K562 (cell line): Measurements from ENCODE around the gene RIN3. TPM values are rescaled to one million over a fixed set of nuclear protein-coding genes. Genes with fewer than 3 reads are reported as not detected.
A peak's percentile ranks its signal among the peaks of the same experiment; 100 is the strongest.

Experiments used
- ATAC-seq: fragments of 200-7000 bp; cut with Tn5 transposase; 3 replicates; pipeline ENCODE4 v1.9.1; 2020; ENCODE audit warnings: moderate library complexity
- BruUV-seq: library from RNA; stranded (reverse); fragments of 400-500 nt; replicated peaks from 2 replicates; lab custom pipeline; 2021; lab: Mats Ljungman, UMichigan
- CTCF ChIA-PET: fragments of 300-600 bp; formaldehyde crosslinking; extraction: SDS; loops from one replicate; lab custom pipeline; 2021; ENCODE audit warnings: low intra/inter-chr PET ratio; lab: Yijun Ruan, JAX
- POLR2A ChIA-PET: fragments of 300-600, 350-650 bp; sonication (Branson Sonifier 250); formaldehyde crosslinking; extraction: SDS; loops from one replicate; lab custom pipeline; 2021; ENCODE audit warnings: antibody characterized with exemption, inconsistent platforms; lab: Yijun Ruan, JAX
- DNase-seq, 4 experiments: peaks; one replicate each; pipeline versions ENCODE4 v3.0.0 to v3.0.0-alpha.2; 2011 to 2018; ENCODE audit warnings: low spot score in 3 of 4, mixed read lengths in 3 of 4; ENCODE audit errors: extremely low read depth in 1 of 4
- FAIRE-seq: peaks from 2 replicates; lab custom pipeline; 2011; peaks lifted over from hg19 to GRCh38; lab: Jason Lieb, UNC
- H2AFZ ChIP-seq: 2 replicates; pipeline ENCODE4 v1.6.0; 2011; ENCODE audit warnings: low read depth, low read length, control low read depth, inconsistent platforms
- H3K27ac ChIP-seq: fragments of 200-600 bp; 3 replicates; pipeline ENCODE4 v1.8.0; 2011; ENCODE audit warnings: low read depth, mild to moderate bottlenecking, control low read depth, inconsistent platforms, low read length, moderate library complexity, mixed read lengths; ENCODE audit errors: extremely low read depth
- H3K27me3 ChIP-seq, 2 experiments: fragments of 300-600 bp in 1 of 2; 2 replicates in 1 of 2; 3 replicates in 1 of 2; pipeline versions ENCODE4 v1.6.0 to v1.8.0; 2011; ENCODE audit warnings: inconsistent platforms in 2 of 2, low read length in 2 of 2, mild to moderate bottlenecking in 1 of 2, mixed read lengths in 1 of 2, moderate library complexity in 1 of 2; ENCODE audit not compliant: control insufficient read depth in 2 of 2, insufficient read depth in 2 of 2
- H3K36me3 ChIP-seq: fragments of 300-600 bp; 3 replicates; pipeline ENCODE4 v1.8.0; 2011; ENCODE audit warnings: mild to moderate bottlenecking, low read length, inconsistent platforms; ENCODE audit not compliant: control insufficient read depth, insufficient read depth
- H3K4me1 ChIP-seq, 2 experiments: fragments of 200-600 bp in 1 of 2; replicated peaks in 1 of 2; 2 replicates in 1 of 2; 3 replicates in 1 of 2; pipeline versions ENCODE4 v1.5.1 to v1.8.0; 2011; ENCODE audit warnings: inconsistent platforms in 2 of 2, low read length in 2 of 2, mild to moderate bottlenecking in 1 of 2, mixed read lengths in 1 of 2, moderate library complexity in 1 of 2; ENCODE audit not compliant: control insufficient read depth in 2 of 2, insufficient read depth in 2 of 2
- H3K4me2 ChIP-seq: 2 replicates; pipeline ENCODE4 v1.6.1; 2011; ENCODE audit warnings: low read length, control low read depth, inconsistent platforms, mixed read lengths; ENCODE audit not compliant: insufficient read depth
- H3K4me3 ChIP-seq: fragments of 200-600 bp; sonication (generic), shearing (Covaris generic); 2 replicates; pipeline ENCODE4 v1.5.1; 2016; ENCODE audit warnings: control low read depth, inconsistent platforms
- H3K79me2 ChIP-seq: fragments of 200-600 bp; 3 replicates; pipeline ENCODE4 v1.8.0; 2011; ENCODE audit warnings: low read length, inconsistent platforms; ENCODE audit not compliant: control insufficient read depth, insufficient read depth
- H3K9ac ChIP-seq, 2 experiments: 2 replicates each; pipeline versions ENCODE4 v1.6.0 to v1.6.1; 2011; ENCODE audit warnings: low read depth in 2 of 2, low read length in 2 of 2, control low read depth in 1 of 2, inconsistent platforms in 1 of 2, mild to moderate bottlenecking in 1 of 2, mixed read lengths in 1 of 2; ENCODE audit not compliant: insufficient read depth in 1 of 2
- H3K9me1 ChIP-seq: one replicate; pipeline ENCODE4 v1.6.0; 2011; ENCODE audit warnings: inconsistent platforms, mild to moderate bottlenecking, low read length, moderate library complexity; ENCODE audit not compliant: control insufficient read depth, insufficient read depth
- H3K9me3 ChIP-seq: replicated peaks from 2 replicates; pipeline ENCODE4 v1.5.1; 2011; ENCODE audit warnings: low read depth, low read length, inconsistent platforms; ENCODE audit not compliant: control insufficient read depth, insufficient read depth
- H4K20me1 ChIP-seq: replicated peaks from 2 replicates; pipeline ENCODE4 v1.6.1; 2011; ENCODE audit warnings: low read length, inconsistent platforms, mixed read lengths; ENCODE audit not compliant: control insufficient read depth, insufficient read depth
- BCL6 ChIP-seq: fragments of 250-450 bp; sonication (Bioruptor Pico); IDR thresholded peaks from 2 replicates; pipeline ENCODE4 v1.4.0; 2020
- BCOR ChIP-seq: fragments of 450-650 bp; IDR thresholded peaks from 2 replicates; pipeline ENCODE4 v1.6.1; 2016
- CBX2 ChIP-seq: fragments of 200-600 bp; sonication (generic); IDR thresholded peaks from one replicate; pipeline ENCODE4 v1.6.1; 2012; ENCODE audit warnings: mild to moderate bottlenecking, low read length, inconsistent platforms; ENCODE audit not compliant: insufficient read depth, poor library complexity, severe bottlenecking
- DPF2 ChIP-seq: fragments of 450-650 bp; IDR thresholded peaks from 2 replicates; pipeline ENCODE4 v1.6.1; 2016
- FOXA3 ChIP-seq, 2 experiments: fragments of 450-650 bp in 1 of 2; sonication (generic) in 1 of 2; formaldehyde crosslinking; IDR thresholded peaks in 1 of 2; conservative IDR thresholded peaks in 1 of 2; 2 replicates each; pipeline versions ENCODE4 v1.4.0 to v1.8.0; 2020 to 2022; ENCODE audit warnings: mild to moderate bottlenecking in 2 of 2, missing genetic modification reagents in 1 of 2
- HDAC3 ChIP-seq: fragments of 450-650 bp; IDR thresholded peaks from 2 replicates; pipeline ENCODE4 v1.6.1; 2018; ENCODE audit warnings: borderline replicate concordance, mild to moderate bottlenecking, moderate library complexity; ENCODE audit not compliant: partially characterized antibody
- MAFG ChIP-seq: fragments of 450-650 bp; conservative IDR thresholded peaks from 2 replicates; pipeline ENCODE4 v1.6.1; 2016; ENCODE audit warnings: missing genetic modification characterization, missing compliant biosample characterization
- MEF2A ChIP-seq: IDR thresholded peaks from 2 replicates; pipeline ENCODE4 v1.6.1; 2011; ENCODE audit warnings: low read depth, mild to moderate bottlenecking, low read length, moderate library complexity; ENCODE audit not compliant: control insufficient read depth
- MEIS2 ChIP-seq: fragments of 450-650 bp; IDR thresholded peaks from 2 replicates; pipeline ENCODE4 v1.6.1; 2014; ENCODE audit warnings: mild to moderate bottlenecking; ENCODE audit not compliant: partially characterized antibody
- NEUROD1 ChIP-seq: fragments of 150-350 bp; IDR thresholded peaks from 2 replicates; pipeline ENCODE4 v1.6.1; 2014; ENCODE audit warnings: borderline replicate concordance, low read length, low read depth; ENCODE audit not compliant: partially characterized antibody
- NFYB ChIP-seq: IDR thresholded peaks from 2 replicates; pipeline ENCODE4 v1.6.1; 2011; ENCODE audit warnings: mild to moderate bottlenecking, moderate library complexity; ENCODE audit not compliant: insufficient read length; ENCODE audit errors: extremely low read depth
- TCFL5 ChIP-seq: fragments of 250-450 bp; sonication (Bioruptor Pico); conservative IDR thresholded peaks from 2 replicates; pipeline ENCODE4 v1.6.1; 2021; ENCODE audit warnings: mild to moderate bottlenecking, moderate library complexity, matching md5 sums
- TEAD1 ChIP-seq, 2 experiments: fragments of 450-650 bp in 1 of 2; sonication (generic) in 1 of 2; formaldehyde crosslinking; IDR thresholded peaks; 2 replicates each; pipeline versions ENCODE4 v1.4.0 to v1.8.0; 2020 to 2022; ENCODE audit warnings: mild to moderate bottlenecking in 2 of 2, missing genetic modification reagents in 1 of 2
- U2AF1 ChIP-seq: fragments of 200-400 bp; formaldehyde crosslinking; optimal IDR thresholded peaks from 2 replicates; pipeline ENCODE3; 2017; ENCODE audit warnings: mild to moderate bottlenecking, low read depth, low read length, moderate library complexity
- ZNF785 ChIP-seq: fragments of 250-450 bp; sonication (Bioruptor Pico); IDR thresholded peaks from 2 replicates; pipeline ENCODE4 v1.4.0; 2020; ENCODE audit warnings: mild to moderate bottlenecking
- WGBS: fragments of 100-300 bp; shearing (Covaris generic); methylation state at CpG from one replicate; pipeline ENCODE4 v1.1.6; 2016; ENCODE audit warnings: low coverage, mixed read lengths; ENCODE audit not compliant: insufficient coverage; ENCODE audit errors: missing lambda C conversion rate; 5-methylcytosine and 5-hydroxymethylcytosine counted together
- in situ Hi-C: fragments of 300-500 bp; cut with MboI; formaldehyde crosslinking; loops from 4 replicates; pipeline ENCODE4 v1.15.0; 2018; ENCODE audit warnings: inconsistent platforms, mixed read lengths
- intact Hi-C: fragments of 100-400 bp; cut with micrococcal nuclease; formaldehyde crosslinking; loops from 2 replicates; pipeline ENCODE4 v1.14.2; 2022
- polyA plus RNA-seq, 8 experiments: library from polyadenylated mRNA; depleted of rRNA in 4 of 8; stranded (reverse) in 5 of 8; unstranded in 3 of 8; fragments of >200 nt; fragmentation: Nextera tagmentation in 2 of 8; fragmentation: Illumina TruSeq in 1 of 8; extraction: Ambion mirVana in 2 of 8; extraction: Trizol in 1 of 8; gene quantifications; 2 replicates each; pipeline versions ENCODE4 v1.2.1 to v1.2.3, GENCODE V29; 2011 to 2014; ENCODE audit warnings: inconsistent platforms in 1 of 8, missing spikeins in 1 of 8
- total RNA-seq, 7 experiments: library from RNA; depleted of rRNA in 6 of 7; stranded (reverse); fragments of >200 nt in 6 of 7; fragmentation: Illumina TruSeq in 2 of 7; extraction: Trizol in 2 of 7; gene quantifications; 2 replicates each; pipeline versions ENCODE4 v1.2.1 to v1.2.3, GENCODE V29; 2011 to 2021; ENCODE audit warnings: low replicate concordance in 1 of 7
- TF ChIP-seq, protein P1 (sequence below): sonication (generic); formaldehyde crosslinking; IDR thresholded peaks from 2 replicates; pipeline ENCODE4 v1.9.0; 2022; ENCODE audit warnings: mild to moderate bottlenecking, missing genetic modification reagents
- TF ChIP-seq, protein P2 (sequence below), 2 experiments: fragments of 450-650 bp; IDR thresholded peaks; 2 replicates each; pipeline ENCODE4 v1.6.1; 2016
- TF ChIP-seq, protein P3 (sequence below): fragments of 450-650 bp; IDR thresholded peaks from one replicate; pipeline ENCODE4 v1.6.1; 2018; ENCODE audit warnings: mild to moderate bottlenecking, moderate library complexity; ENCODE audit not compliant: partially characterized antibody

The RIN3 gene
- total and polyA plus RNA-seq, 9 of the 15 experiments (the other 6 are each of a cell fraction or from before 2014, with no cell fraction given) = 0.01 to 0.49 (median 0.08) TPM; not detected in 5

DNA sequence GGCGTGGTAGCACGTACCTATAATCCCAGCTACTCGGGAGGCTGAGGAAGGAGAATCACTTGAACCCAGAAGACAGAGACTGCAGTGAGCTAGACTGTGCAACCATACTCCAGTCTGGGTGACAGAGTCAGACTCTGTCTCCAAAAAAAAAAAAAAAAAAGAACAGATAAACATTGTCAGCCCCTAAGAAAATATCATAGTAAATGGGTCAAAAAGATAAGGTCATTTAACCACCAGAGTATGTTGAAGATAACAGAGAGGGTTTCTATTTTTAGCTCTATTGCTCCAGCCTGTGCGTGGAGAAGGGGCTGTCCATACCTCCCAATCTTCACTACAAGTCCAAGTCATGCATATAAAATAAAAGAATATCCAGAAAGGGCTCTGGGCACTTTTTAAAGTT is 219.4 kb downstream of the RIN3 start:
- Histone ChIP-seq H3K36me3 (no peaks in the 10 kb centered on the region), H2AFZ (no peak overlapping the region), H3K27ac (no peak overlapping the region), H3K4me2 (no peak overlapping the region), H3K79me2 (no peaks in the 10 kb centered on the region), H3K4me3 (no peak overlapping the region), H4K20me1 (no peaks in the 10 kb centered on the region), H3K9ac (no peak overlapping the region), H3K27me3 (peaks cover 0 to 6% of the 10 kb centered on the region in 2 experiments; a peak in 2 of 5 replicates), H3K9me3 (no peaks in the 10 kb centered on the region), H3K9me1 (no peaks in the 10 kb centered on the region), H3K4me1 (peaks cover 0 to 10% of the 10 kb centered on the region in 2 experiments; a peak in 3 of 5 replicates)
- CTCF ChIA-PET = no interaction called here
- BruUV-seq = no TSS peak
- peak in 2 of 4 experiments; percentile 42 to 49 for DNase-seq
- in situ Hi-C loops = no loop called here
- POLR2A ChIA-PET = no interaction called here
- ATAC-seq = peak; percentile 58; the same call in 2 of the 3 replicates
- 3% methylated on average over 4 of the region's 4 CpGs for WGBS
- intact Hi-C loops = no loop called here
- no peak for FAIRE-seq
- TF ChIP-seq DPF2 (peak; percentile 56; the same call in 1 of the 2 replicates), NEUROD1 (no peak), MEIS2 (peak; percentile 9), MEF2A (peak; percentile 91), TCFL5 (CRISPR knock-in tag) (no peak), BCL6 (CRISPR knock-in tag) (no peak), HDAC3 (peak; percentile 67), U2AF1 (no peak), CBX2 (no peak), ZNF785 (CRISPR knock-in tag) (no peak), FOXA3 (CRISPR knock-in tag; conservative IDR thresholded peaks at IDR 0.05 in 1 of 2, IDR thresholded peaks at IDR 0.05 in 1 of 2) (no peak), NFYB (no peak), BCOR (no peak), MAFG (tag) (no peak), TEAD1 (CRISPR knock-in tag; IDR thresholded peaks at IDR 0.05) (no peak)
- TF ChIP-seq, protein P1, sequence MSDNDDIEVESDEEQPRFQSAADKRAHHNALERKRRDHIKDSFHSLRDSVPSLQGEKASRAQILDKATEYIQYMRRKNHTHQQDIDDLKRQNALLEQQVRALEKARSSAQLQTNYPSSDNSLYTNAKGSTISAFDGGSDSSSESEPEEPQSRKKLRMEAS = no peak
- TF ChIP-seq, protein P2, sequence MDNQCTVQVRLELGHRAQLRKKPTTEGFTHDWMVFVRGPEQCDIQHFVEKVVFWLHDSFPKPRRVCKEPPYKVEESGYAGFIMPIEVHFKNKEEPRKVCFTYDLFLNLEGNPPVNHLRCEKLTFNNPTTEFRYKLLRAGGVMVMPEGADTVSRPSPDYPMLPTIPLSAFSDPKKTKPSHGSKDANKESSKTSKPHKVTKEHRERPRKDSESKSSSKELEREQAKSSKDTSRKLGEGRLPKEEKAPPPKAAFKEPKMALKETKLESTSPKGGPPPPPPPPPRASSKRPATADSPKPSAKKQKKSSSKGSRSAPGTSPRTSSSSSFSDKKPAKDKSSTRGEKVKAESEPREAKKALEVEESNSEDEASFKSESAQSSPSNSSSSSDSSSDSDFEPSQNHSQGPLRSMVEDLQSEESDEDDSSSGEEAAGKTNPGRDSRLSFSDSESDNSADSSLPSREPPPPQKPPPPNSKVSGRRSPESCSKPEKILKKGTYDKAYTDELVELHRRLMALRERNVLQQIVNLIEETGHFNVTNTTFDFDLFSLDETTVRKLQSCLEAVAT (IDR thresholded peaks at IDR 0.05) = no peak
- TF ChIP-seq, protein P3, sequence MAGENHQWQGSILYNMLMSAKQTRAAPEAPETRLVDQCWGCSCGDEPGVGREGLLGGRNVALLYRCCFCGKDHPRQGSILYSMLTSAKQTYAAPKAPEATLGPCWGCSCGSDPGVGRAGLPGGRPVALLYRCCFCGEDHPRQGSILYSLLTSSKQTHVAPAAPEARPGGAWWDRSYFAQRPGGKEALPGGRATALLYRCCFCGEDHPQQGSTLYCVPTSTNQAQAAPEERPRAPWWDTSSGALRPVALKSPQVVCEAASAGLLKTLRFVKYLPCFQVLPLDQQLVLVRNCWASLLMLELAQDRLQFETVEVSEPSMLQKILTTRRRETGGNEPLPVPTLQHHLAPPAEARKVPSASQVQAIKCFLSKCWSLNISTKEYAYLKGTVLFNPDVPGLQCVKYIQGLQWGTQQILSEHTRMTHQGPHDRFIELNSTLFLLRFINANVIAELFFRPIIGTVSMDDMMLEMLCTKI = no peak
